ENCODE data around the gene AK1.

Gene AK1

DNA sequence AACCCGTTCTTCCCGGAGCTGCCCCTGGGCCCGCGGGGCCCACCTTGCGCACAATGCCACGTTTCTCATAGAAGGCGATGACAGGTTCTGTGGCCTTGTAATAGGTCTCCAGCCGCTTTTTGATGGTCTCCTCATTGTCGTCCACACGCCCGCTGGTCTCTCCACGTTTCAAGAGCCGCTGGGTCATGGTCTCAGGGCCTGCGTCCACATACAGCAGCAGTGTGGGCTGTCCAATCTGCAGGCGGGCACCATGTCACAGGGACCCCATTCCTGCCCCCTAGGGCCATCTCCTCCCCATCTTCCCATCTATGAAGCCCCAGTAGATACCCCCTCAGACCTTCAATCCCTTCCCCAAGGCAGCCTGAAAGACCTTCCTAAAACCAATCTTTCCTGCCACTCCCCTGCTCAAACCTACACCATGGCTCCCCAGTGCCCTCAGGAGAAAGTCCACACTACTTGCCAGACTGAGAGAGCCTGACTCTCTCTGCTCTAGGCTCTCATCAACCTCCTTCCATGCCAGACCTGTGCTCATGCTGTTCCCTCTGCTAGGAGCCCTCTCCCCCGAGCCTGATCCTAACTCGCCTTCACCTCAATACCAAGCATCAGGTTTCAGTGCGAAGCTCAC is 9.1 kb downstream of the AK1 start:
- DNase-seq (ENCODE audit: low read depth) = no peak

DNA sequence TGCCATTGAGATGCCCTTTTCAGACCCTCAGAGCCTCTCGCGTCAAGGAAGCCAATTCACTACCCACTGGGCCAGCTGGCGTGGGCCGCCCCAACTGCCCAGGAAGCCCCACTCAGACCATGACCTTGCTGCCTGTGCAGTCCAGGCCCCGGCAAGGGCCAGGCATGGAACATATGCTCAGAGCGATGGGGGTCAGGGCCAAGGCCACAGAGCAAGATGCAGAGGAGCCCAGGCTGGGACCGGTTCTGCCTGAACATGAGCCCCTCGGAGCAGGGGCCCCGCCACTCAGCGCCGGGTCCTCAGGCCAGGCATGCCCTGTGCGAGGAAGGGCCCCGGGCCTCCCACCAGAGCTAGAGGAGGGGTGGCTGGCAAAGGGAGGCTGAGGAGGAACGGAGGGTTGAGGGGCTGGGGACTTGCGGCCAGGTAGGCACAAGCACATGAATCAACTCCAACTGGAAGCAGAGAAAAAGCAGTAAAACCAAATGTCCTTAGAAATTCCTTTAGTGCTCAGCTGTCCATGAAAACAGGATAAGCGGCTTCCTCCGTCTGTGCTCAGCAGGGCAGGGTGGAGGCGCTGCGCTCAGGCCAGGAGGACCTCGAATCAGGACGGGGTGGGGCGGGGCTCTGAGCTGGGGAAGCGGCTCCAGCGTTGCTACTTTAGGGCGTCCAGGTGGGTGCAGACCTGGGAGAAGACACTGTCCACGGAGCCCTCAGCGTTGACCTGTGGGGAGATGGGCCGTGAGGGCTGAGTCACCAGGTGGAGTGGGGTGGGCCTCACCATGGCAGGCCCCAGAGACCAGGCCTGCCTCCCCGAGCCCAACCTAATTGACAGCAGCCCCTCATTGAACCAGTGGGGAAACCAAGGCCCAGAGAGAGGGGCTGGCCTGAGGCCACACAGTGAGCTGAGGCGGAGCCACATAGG is 9.9 kb downstream of the AK1 start:
- no peak for DNase-seq (ENCODE audit: low read depth)

DNA sequence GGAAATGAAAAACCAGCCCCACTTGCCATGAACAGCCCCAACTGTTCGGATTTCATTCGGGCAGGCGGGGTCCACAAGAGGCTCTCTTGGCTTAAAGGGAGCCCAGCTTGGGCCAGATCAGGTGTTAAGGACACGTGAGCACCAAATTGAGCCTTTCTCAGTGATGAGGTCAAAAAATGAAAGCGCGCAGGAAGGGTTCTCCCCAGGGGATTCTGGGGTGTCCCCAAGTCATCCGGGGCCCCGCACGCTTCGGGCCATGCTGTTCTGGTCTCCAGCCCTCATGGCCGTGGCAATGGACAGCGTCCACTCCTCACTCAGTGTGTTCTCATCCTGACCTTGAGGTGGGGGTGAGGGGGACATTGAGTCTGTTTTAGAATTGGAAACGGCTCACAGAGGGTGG is 10.9 kb downstream of the AK1 start:
- no peak for DNase-seq (ENCODE audit: low read depth)

DNA sequence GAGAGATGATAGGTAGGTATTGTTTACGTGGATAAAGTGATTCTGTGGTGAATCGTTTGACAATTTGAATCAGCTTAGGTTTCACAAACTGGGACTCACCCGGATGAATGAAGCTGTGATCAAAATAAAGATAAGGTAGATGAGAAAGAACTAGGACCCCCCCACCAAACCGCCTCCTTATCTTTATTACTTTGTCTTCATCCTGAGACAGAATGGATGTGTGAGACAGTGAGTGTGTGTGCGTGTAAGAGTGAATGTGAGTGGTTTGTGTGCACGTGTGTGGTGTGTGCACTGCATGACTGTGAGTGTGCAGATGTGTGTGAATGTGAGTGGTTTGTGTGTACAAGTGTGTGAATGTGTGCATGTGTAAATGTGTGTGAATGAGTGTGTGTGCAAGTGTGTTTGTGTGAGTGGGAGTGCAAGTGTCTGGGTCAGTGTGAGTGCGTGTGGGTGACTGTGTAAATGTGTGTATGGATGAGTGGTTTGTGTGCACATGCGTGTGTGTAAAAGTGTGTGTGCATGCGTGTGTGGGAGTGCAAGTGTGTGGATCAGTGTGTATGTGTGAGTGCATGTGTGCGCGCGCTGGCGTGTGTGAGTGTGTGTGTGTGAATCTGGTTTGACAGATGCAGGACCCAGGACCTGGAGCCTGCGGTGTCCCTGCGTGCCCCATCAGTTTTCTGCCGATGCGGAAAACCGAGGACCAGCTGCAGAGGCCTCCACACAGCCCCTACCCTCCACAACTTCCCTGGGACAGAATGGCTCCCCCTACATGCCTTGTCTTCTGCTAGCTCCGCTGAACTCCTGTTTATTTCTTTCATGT is 11.6 kb downstream of the AK1 start:
- no peak for DNase-seq (ENCODE audit: low read depth)

DNA sequence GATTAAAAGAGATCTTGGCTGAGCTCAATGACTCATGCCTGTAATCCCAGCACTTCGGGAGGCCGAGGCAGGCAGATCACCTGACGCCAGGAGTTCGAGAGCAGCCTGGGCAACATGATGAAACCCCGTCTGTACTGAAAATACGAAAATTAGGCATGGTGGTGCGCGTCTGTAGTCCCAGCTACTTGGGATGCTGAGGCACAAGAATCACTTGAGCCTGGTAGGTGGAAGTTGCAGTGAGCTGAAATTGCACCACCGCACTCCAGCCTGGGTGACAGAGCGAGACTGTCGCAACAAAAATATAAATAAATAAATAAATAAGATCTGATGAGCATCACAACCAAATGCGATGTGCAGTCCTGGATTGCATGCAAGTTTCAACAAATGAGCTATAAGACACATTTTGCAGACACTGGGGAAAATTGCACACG is 14.3 kb downstream of the AK1 start:
- DNase-seq (ENCODE audit: low read depth) = no peak

DNA sequence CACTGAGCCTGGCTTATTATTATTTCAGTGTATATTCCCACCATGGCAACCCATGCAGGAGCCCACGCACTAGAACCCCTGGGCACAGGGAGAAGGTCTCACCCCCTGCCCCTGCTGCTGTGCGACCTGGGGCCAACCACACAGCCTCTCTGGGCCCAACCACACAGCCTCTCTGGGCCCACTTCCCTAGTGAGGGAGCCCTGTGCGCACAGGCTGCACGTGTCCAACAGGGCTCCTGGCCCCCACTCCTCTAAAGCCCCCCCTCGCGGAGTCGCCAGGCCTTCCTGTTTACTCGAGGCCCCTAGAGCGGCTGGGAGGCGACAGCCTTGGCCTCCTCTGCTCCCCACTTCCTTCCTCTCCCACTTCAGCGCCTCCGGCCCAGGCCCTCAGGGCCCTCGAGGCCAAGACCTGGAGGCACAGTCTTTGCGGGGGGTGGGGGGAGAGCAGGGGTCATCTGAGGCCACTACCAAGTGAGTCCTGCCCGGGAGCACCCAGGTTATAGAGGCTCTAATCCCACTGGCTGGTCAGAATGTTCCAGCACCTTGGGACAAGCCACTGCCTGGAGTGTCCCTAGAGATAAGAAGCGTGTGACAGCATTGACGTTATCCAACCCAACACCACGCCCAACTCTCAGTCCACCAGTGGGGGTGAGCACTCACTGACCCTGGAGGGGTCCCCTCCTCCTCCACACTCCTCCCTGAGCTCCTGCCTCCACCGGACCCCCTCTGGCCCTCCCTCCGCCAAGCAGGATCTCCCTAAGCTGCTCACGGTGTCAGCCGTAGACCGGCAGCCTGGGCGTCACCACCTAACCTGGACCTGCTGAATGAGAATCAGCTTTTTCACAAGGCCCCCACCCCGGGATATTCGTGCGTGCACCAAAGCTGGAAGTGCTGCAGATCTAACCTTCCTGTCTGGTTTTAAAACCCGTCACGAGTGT is 15.1 kb downstream of the AK1 start:
- DNase-seq (ENCODE audit: low read depth) = no peak

DNA sequence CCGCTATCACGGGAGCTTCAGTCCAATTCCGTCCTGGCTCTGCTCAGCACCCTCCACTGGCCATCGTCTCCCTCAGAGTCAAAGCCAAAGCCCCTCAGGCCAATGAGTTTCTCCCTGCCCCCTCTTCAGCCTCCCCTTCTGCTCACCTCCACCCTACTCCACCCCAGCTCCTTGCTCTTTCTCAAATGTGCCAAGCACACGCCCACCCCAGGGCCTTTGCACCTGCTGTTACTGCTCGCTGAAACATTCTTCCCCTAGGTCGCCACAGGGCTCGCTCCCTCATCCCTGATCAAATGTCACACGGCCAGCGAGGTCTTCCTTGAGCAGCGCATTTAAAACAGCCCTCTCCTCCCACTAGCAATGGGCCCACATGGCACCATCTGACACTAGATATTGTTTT is 16.7 kb downstream of the AK1 start:
- DNase-seq (ENCODE audit: low read depth) = no peak

DNA sequence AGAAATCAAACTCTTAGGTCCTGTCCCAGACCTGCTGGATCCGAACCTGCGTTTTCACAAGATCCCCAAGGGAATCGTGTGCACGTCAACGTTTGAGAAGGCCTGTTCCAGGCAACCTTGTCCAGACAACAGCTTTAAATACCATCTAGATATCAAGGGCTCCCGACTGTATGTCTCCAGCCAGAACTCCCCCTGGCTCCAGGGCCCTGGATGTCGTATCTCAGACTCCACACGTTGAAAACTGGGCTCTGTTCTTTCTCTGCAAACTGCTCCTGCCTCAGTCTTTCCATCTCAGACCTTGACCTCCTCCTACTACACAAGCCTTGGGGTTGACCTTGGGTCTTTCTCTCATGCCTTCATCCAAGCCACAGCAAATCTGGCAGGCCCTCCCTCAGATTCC is 17.2 kb downstream of the AK1 start:
- DNase-seq (ENCODE audit: low read depth) = no peak

DNA sequence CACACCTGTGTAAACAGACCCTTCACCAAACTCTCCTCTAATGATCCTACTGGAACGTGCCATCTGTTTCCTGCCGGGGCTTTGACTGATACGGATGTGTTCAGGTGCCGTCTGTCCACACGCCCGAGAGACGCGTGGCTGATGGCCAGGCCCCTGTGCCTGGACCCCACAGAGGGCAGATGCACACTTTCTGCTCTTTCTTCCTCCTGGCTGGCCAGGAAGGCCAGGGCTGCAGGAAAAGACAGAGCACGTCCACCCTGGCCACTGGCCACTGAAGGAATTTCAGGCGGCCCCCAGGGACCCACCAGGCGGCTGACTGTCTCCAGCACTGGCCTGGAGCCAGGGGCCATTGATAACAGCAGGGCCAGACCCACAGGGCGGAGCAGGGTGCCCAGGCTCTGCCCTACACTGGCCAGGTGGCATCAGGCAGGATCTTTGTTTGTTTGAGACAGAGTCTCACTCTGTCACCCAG is 19.4 kb downstream of the AK1 start:
- DNase-seq (ENCODE audit: low read depth) = no peak

DNA sequence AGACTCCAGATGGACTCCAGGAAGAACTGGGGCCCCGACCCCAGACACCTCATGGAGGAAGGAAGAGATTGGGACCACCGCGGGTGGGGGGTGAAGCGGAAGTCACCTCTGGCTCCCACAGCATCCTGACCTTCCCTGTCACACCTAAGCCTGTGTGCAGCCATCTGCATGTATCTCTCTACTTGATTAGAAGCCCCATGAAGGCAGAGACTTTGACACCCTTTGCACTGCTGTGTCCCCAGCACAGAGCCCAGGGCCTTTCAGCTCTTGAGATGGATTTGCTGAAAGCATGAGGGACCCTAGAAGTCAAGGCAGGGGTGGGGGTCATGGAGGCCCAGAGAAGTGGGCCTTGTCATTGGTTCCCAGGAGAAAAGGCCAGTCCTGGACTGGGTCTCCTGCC is 20.2 kb downstream of the AK1 start:
- no peak for DNase-seq (ENCODE audit: low read depth)

DNA sequence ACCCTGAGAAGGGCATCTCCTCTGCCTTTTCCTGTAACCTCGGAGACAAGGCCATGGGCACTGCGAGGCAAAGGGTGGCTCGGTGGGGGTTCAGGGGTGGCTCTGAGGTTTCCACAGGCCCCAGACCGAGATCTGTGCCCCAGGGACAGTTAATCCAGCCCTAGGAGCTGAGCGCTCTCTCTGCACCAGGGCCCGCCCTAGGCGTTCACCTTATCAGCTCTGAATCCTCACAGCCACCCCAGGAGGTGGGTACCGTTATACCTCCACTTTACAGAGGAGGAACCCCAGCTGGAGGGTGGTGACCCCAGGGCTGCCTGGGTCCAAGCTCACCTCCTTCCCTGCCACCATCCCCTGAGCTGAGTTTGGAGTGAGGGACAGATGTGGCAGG is 20.8 kb downstream of the AK1 start:
- no peak for DNase-seq (ENCODE audit: low read depth)

DNA sequence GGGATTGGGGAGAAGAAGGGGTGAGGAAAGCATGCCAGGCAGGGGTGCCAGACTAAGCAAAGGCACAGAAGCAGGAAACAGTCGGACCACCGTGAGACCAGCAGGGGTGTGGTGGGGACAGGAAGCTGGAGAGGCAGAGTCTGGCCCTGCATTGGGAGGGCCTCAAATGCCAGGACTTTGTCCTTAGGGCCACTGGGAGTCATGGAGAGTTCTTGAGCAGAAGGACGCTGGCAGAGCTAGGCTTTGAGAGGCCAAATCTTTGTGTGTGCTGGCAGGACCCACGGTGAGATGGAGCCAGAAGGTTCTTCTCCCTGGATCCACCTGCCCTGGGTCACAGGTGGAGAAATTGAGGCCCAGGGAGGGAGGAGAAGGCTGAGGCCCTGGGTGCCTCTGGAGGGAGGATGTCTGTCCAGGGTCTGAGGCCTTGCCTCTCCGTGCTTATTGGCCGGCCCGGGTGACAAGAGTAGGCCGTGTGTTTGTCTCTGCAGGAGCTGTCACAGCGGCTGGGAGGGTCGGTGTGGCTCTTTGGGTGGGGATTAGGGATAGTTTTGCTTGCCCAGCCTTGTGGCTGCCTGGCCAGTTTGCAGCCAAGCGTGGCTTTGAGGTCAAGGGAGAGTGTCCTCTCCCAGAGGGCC is 21.3 kb downstream of the AK1 start:
- DNase-seq (ENCODE audit: low read depth) = no peak

DNA sequence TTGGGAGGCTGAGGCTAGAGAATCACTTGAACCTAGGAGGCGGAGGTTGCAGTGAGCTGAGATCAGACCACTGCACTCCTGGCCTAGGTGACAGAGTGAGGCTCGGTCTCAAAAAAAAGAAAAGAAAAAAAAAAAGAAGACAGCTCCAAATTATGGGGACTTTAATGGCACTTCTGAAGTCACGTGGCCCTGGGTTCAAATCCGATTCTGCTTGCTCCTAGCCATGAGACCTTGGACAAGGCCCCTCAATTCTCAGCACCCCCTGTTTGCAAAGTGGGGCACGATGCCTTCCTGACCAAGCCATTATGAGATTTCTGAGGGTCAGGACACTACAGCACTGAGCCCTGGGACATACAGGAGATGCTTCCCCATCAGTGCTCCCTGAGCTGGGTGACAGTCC is 22.0 kb downstream of the AK1 start:
- no peak for DNase-seq (ENCODE audit: low read depth)

DNA sequence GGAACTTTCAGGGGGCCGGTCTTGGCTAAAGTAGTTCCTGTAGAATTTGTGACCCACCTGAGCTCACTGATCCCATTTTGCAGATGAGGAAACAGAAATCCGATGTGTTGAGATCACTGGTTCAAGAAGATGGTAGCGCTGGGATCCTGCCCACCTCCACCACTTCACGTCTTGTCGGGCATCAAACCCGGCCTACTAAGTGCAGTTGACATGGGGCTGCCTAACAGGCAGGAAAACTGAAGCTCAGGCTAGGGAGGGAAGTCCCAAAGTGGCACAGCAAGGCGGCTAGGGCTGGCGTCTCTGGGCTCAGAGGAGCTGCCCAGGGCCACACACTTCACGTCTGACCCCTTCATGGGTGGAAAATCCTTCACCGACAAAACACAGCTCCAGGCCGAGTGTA is 22.5 kb downstream of the AK1 start:
- no peak for DNase-seq (ENCODE audit: low read depth)

DNA sequence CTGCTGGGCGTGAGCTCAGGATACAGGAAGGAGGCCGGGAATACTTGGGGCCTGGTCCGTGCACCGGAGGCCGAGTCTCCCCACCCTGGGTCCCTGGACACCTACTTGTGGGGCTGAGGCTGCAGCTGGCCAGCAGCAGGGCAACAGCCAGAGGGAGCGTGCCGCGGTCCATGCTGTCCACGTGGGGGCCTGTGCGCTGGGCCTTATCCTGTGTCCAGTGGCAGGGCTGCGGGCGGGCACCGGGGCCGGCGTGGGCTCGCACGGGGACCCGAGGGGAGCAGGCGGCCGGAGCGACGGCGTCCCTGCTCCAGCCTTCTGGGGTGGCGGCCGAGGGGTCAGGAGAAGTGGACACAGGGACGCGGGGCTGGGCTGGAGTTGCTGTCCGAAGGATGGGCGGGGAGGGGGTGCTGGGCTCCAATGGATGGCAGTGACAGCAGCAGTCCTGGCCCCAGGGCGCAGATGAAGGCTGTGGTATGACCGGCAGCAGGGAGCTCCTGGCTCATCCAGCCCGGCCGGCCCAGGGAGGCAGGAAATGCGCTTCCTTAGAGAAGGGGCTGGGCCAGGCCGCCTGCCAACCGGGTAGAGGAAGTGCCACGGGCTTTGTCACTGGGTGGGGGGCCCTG is 23.2 kb downstream of the AK1 start, which contains the start of gene ENG:
Gene ENG (minus strand): TSS at position 475 of the 623 bp plus-strand sequence. CDS start 303 bp downstream, at position 172.
- no peak for DNase-seq (ENCODE audit: low read depth)

DNA sequence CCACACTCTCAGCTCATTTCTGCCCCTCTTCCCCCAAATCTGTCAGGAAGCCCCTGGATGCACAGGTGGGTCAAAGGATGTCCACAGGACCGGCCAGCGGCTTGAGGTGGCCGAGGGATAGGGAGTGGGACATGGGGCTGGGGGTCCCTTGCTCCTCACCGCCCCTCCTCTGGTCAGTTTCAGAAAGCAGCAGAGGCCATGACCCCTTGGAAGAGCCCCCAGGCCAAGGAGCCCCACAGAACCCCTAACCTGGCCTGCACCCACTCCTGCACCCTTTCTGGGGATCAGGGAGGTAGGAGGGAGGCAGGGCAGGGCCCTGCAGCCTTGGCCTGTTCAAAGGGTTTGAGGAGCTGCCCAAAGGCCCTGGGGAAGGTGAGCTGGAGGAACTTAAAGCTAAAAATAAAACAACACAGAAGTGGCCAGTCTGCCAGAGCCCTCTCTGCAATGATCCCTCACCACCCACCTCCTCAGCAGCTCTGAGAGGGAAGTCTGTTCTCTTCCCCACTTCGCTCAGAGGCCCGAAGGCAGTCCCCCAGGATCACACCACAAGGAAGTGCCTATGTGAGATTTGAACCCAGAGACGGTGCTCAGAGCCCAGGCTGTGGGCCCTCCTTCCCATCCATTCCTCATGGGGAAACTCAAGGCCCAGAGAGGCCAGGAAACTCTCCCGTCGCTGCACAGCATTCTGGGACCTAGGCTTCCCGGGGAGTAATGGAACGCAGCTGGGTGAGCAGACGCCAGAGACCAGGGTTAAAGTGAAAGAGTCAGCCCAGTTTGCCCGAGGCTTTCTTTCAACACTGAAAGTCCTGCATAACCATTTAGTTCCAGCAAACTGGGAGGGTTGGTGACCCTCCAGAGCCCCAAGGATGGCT is 23.9 kb downstream of the AK1 start:
- DNase-seq (ENCODE audit: low read depth) = no peak

DNA sequence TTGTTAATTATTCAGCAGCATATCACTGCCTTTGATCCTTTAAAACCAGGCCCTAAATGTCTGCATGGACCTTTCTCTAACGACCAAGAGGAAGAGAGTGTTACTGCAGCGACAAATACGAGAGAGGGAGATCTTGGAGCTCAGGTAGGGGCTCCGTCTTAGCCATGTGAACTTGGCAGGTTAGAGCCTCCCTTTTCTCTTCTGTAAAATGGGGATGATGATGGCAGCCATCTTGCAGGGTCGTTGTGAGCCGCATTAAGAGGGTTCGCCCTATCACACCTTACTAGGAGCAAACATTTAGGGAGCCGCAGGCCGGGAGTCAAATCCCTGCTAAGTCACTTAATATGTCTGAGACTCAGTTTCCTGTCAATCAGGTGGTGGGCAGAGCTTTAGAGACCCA is 24.6 kb downstream of the AK1 start:
- DNase-seq (ENCODE audit: low read depth) = no peak

DNA sequence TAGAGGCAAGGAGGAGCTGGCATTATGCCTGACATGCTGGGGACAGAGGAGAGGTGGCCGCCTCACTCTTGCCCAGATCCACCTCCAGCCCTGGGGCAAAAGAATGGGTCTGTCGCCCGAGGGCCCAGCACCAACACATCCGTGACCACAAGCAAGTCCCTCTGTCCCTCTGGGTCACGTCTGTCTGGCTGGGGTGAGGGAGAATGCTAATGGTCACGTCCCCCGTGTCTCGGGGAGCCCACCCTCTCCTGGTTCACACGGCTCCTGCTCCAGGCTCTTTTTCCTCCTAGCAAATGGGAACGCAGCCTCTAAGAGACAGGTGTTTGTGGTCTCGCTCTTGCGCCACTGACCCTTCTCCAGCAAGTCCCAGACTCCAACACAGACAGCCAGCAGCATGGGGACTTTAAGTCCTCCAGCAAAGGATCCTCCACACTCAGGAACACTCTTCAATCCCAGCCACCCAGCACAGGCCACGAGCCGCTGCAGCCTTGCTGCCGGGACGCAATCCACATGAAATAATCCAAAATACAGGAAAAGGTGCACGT is 27.1 kb downstream of the AK1 start:
- no peak for DNase-seq (ENCODE audit: low read depth)

Data from T-helper 22 cell (primary cell).